ENCODE data around the gene SAAL1.
"Not testable (repeated sequence)": the region's sequence is repeated elsewhere in the genome, so short reads cannot be mapped to it uniquely, and the experiment has no call there.

Gene SAAL1, protein sequence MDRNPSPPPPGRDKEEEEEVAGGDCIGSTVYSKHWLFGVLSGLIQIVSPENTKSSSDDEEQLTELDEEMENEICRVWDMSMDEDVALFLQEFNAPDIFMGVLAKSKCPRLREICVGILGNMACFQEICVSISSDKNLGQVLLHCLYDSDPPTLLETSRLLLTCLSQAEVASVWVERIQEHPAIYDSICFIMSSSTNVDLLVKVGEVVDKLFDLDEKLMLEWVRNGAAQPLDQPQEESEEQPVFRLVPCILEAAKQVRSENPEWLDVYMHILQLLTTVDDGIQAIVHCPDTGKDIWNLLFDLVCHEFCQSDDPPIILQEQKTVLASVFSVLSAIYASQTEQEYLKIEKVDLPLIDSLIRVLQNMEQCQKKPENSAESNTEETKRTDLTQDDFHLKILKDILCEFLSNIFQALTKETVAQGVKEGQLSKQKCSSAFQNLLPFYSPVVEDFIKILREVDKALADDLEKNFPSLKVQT

DNA sequence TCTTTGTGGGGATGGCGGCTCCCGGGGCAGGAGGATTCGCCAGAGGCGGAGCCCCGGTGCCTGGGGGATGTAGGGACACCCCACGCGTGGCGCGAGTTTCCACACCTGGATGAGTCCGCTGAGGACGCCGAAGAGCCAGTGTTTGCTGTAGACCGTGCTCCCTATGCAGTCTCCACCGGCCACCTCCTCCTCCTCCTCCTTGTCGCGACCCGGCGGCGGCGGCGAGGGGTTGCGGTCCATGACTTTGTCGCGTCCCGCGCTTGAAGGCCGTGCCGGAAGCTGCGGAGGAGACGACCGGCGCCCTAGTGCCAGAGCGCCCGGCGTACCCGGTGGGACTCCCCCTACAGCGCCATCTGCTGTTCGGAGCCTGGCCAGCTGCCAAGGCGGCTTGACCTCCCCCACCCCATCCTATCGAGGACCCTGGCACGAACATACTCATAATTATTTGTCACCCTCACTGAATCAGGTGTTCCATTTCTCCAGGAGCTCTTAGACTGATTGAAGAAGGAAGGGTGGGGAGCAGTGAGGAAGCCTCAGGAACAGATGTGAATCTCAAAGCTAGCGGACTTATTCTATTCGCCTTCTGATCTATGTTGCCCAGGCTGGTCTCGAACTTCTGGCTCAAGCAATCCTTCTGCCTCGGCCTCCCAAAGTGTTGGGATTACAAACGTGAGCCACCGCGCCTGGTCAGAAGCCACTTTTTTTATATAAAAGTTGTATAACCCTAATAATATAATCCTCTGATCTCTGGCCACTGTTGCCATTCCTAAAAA, at the start of gene SAAL1:
Gene SAAL1 (minus strand): TSS at position 281 of the 773 bp plus-strand sequence. CDS start 41 bp downstream, at position 240.
- H3K36me3 ChIP-seq (ENCODE audit: insufficient read depth, low read depth, low read length), result peaks cover 34% of the 10 kb centered on the region
- peak within 1 kb of the TSS; percentile 93 for H3K4me3 ChIP-seq (ENCODE audit: low read length)
- peaks cover 8% of the 10 kb centered on the region for H3K27me3 ChIP-seq (ENCODE audit: insufficient read depth, low read length)
- H3K27ac ChIP-seq (ENCODE audit: low read length), result no peak within 1 kb of the TSS
- H3K4me1 ChIP-seq (ENCODE audit: insufficient read depth, low read length), result no peaks in the 10 kb centered on the region
- H3K9ac ChIP-seq (ENCODE audit: low read depth, low read length), result peak within 1 kb of the TSS; percentile 87; the same call in 1 of the 2 replicates
- no peaks in the 10 kb centered on the region for H3K9me3 ChIP-seq (ENCODE audit: insufficient read depth, low read depth, low read length)

DNA sequence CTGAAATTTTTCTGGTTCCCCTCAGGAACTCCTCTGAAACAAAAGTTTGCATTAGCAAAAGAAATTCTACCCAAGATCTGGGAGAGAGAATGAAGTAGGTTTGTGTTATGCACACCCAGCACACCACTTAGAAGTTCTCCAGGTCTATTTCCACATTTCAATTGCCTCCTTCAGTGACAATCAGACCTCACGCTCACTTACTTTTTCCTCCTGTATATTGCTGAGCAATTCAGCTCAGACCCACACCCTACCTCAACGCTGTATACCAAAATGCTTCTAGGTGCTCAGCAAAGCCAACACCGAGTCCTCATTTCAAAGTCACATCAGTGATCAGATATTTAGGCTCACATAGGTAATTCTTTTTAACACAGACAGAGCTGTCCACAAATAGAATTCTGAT, 45.7 kb upstream of the SAAL1 start:
- Histone ChIP-seq H3K27me3 (ENCODE audit: insufficient read depth, low read length) (no peaks in the 10 kb centered on the region), H3K9ac (ENCODE audit: low read depth, low read length) (no peak overlapping the region), H3K4me1 (ENCODE audit: insufficient read depth, low read length) (peaks cover 4% of the 10 kb centered on the region; the same call in 1 of the 2 replicates), H3K9me3 (ENCODE audit: insufficient read depth, low read depth, low read length) (no peaks in the 10 kb centered on the region), H3K36me3 (ENCODE audit: insufficient read depth, low read depth, low read length) (no peaks in the 10 kb centered on the region), H3K27ac (ENCODE audit: low read length) (no peak overlapping the region), H3K4me3 (ENCODE audit: low read length) (no peak overlapping the region)

DNA sequence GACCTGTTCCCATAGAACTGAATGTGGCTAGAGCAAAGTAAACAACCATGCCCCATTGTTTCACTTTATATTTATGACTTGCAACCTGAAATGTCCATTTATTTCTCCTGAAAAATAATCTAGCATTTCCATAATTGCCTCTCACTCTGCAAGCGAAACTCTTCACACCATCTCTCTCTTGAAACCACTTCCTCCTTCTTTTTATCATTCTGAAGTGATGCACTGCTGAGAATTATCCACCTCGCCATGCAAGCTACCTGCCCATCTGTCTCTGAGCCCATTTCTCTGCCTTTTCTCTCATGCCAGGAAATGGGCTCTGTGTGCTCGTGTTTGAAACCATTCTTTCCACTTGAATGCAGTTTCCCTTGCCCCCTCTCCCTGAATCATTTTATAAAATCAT, 40.0 kb upstream of the SAAL1 start:
- no peak overlapping the region for H3K4me3 ChIP-seq (ENCODE audit: low read length)
- H3K36me3 ChIP-seq (ENCODE audit: insufficient read depth, low read depth, low read length), result no peaks in the 10 kb centered on the region
- H3K4me1 ChIP-seq (ENCODE audit: insufficient read depth, low read length), result peaks cover under 1% of the 10 kb centered on the region; the same call in 1 of the 2 replicates
- no peak overlapping the region for H3K27ac ChIP-seq (ENCODE audit: low read length)
- H3K9ac ChIP-seq (ENCODE audit: low read depth, low read length), result no peak overlapping the region
- no peaks in the 10 kb centered on the region for H3K27me3 ChIP-seq (ENCODE audit: insufficient read depth, low read length)
- no peaks in the 10 kb centered on the region for H3K9me3 ChIP-seq (ENCODE audit: insufficient read depth, low read depth, low read length)

DNA sequence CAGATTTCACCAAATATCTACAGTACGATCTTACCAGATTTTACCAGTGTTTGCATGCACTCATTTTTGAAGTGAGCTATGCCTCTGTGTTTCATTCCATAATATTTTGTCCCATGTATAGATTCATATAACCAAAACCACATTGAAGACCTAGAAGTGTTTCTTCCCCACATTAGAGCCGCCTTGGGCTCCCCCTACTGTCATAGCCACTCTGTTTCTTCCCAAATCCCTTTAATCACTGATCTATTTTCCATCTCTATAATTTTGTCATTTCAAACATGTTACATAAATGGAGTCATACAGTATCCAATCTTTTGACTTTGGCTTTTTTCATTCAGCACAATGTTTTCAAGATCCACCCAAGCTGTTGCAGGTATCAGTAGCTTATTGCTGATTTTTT, 39.1 kb upstream of the SAAL1 start:
- no peaks in the 10 kb centered on the region for H3K4me1 ChIP-seq (ENCODE audit: insufficient read depth, low read length)
- H3K9ac ChIP-seq (ENCODE audit: low read depth, low read length), result no peak overlapping the region
- H3K36me3 ChIP-seq (ENCODE audit: insufficient read depth, low read depth, low read length), result no peaks in the 10 kb centered on the region
- no peaks in the 10 kb centered on the region for H3K27me3 ChIP-seq (ENCODE audit: insufficient read depth, low read length)
- H3K27ac ChIP-seq (ENCODE audit: low read length), result no peak overlapping the region
- H3K4me3 ChIP-seq (ENCODE audit: low read length), result no peak overlapping the region
- H3K9me3 ChIP-seq (ENCODE audit: insufficient read depth, low read depth, low read length), result no peaks in the 10 kb centered on the region

DNA sequence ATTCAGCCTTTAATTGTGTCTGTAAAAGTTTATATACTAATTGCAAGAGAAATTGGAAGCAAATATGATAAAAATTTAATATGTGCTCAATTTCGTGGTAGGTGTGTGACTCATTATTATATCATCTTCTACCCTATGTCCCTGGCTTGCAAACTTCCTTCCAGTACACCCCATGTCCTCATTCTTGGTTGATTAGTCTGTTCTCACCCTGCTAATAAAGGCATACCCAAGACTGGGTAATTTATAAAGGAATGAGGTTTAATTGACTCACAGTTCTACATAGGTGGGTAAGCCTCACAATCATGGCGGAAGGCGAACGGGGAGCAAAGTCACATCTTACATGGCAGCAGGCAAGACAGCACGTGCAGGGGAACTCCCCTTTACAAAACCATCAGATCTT, 38.4 kb upstream of the SAAL1 start:
- Histone ChIP-seq H3K27ac (ENCODE audit: low read length) (no peak overlapping the region), H3K4me1 (ENCODE audit: insufficient read depth, low read length) (no peaks in the 10 kb centered on the region), H3K27me3 (ENCODE audit: insufficient read depth, low read length) (no peaks in the 10 kb centered on the region), H3K4me3 (ENCODE audit: low read length) (no peak overlapping the region), H3K9ac (ENCODE audit: low read depth, low read length) (no peak overlapping the region), H3K36me3 (ENCODE audit: insufficient read depth, low read depth, low read length) (no peaks in the 10 kb centered on the region), H3K9me3 (ENCODE audit: insufficient read depth, low read depth, low read length) (no peaks in the 10 kb centered on the region)

DNA sequence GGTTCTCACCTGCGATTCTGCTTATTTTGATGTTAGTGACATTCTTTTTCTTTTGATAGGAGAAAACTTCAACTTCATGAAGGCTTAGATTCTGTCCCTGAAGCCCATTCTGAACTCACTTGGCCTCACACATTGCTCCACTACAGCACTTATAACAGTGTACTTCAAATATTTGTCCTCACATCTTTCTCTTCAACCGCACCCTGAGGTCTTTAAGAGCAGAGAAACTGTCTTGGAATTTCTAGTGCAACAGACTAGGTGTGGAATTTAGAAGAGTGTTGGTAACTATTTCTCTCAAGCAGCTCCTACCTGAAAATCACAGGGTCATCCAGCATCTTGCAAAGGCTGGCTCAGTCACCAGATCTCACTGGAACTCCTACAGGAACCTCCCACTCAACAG, 34.3 kb upstream of the SAAL1 start:
- Histone ChIP-seq H3K27me3 (ENCODE audit: insufficient read depth, low read length) (no peaks in the 10 kb centered on the region), H3K9me3 (ENCODE audit: insufficient read depth, low read depth, low read length) (no peaks in the 10 kb centered on the region), H3K4me1 (ENCODE audit: insufficient read depth, low read length) (no peaks in the 10 kb centered on the region), H3K36me3 (ENCODE audit: insufficient read depth, low read depth, low read length) (no peaks in the 10 kb centered on the region), H3K4me3 (ENCODE audit: low read length) (no peak overlapping the region), H3K27ac (ENCODE audit: low read length) (no peak overlapping the region), H3K9ac (ENCODE audit: low read depth, low read length) (no peak overlapping the region)

DNA sequence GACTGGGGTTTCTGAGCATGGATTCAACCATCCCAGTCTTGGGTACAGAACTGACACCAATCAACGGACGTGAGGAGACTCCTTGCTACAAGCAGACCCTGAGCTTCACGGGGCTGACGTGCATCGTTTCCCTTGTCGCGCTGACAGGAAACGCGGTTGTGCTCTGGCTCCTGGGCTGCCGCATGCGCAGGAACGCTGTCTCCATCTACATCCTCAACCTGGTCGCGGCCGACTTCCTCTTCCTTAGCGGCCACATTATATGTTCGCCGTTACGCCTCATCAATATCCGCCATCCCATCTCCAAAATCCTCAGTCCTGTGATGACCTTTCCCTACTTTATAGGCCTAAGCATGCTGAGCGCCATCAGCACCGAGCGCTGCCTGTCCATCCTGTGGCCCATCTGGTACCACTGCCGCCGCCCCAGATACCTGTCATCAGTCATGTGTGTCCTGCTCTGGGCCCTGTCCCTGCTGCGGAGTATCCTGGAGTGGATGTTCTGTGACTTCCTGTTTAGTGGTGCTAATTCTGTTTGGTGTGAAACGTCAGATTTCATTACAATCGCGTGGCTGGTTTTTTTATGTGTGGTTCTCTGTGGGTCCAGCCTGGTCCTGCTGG, 31.4 kb upstream of the SAAL1 start:
- Histone ChIP-seq H3K4me1 (ENCODE audit: insufficient read depth, low read length) (0 out of 2 replicates have a peak, but pooled peaks cover 5% of the 10 kb centered on the region), H3K4me3 (ENCODE audit: low read length) (no peak overlapping the region), H3K27me3 (ENCODE audit: insufficient read depth, low read length) (no peaks in the 10 kb centered on the region), H3K36me3 (ENCODE audit: insufficient read depth, low read depth, low read length) (no peaks in the 10 kb centered on the region), H3K9ac (ENCODE audit: low read depth, low read length) (no peak overlapping the region), H3K9me3 (ENCODE audit: insufficient read depth, low read depth, low read length) (no peaks in the 10 kb centered on the region), H3K27ac (ENCODE audit: low read length) (no peak overlapping the region)

DNA sequence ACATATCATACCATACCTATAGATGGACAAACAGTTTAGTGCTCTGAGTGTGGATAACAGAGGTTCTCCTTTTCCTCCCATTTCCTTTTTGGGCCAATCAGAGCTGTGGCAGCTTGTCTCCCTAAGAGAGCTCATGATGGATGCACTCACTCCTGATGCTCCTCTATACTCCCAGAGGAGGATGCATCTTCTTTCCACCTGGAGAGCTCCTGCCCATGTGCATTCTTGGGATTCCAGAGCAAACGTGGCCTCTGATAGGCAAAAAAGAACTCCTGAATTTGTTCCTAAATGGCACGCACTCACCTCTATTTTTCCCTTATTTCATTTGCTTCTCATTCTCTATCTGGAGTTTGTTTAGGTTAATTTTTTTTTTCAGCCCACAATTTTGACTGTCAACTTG, 29.4 kb upstream of the SAAL1 start:
- Histone ChIP-seq H3K9me3 (ENCODE audit: insufficient read depth, low read depth, low read length) (no peaks in the 10 kb centered on the region), H3K4me3 (ENCODE audit: low read length) (no peak overlapping the region), H3K4me1 (ENCODE audit: insufficient read depth, low read length) (0 out of 2 replicates have a peak, but pooled peaks cover 5% of the 10 kb centered on the region), H3K36me3 (ENCODE audit: insufficient read depth, low read depth, low read length) (no peaks in the 10 kb centered on the region), H3K27ac (ENCODE audit: low read length) (no peak overlapping the region), H3K9ac (ENCODE audit: low read depth, low read length) (no peak overlapping the region), H3K27me3 (ENCODE audit: insufficient read depth, low read length) (no peaks in the 10 kb centered on the region)

DNA sequence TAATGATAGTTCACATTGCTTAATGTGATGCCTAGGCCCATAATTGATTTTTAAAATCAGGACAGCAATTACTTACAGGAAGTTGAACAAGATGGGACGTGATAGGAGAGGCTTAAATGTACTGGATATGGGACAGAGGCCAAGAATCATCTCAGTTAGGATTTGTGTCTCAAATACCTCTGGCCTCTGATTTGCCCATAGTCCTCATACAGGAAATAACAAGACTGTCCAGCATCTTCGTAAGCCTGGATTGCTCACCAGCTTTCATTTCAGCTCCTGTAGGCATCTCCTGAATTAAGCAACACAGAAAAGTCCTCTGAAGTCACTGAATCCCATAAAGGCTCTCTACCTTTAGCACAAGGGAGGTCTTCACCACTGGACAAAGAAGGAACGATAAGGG, 26.5 kb upstream of the SAAL1 start, which contains the start of gene MRGPRX3:
Gene MRGPRX3 (plus strand): TSS at position 231 of the 400 bp plus-strand sequence. CDS start 4,632 bp downstream, outside the sequence.
- no peak within 1 kb of the TSS for H3K27ac ChIP-seq (ENCODE audit: low read length)
- H3K9ac ChIP-seq (ENCODE audit: low read depth, low read length), result no peak within 1 kb of the TSS
- H3K27me3 ChIP-seq (ENCODE audit: insufficient read depth, low read length), result no peaks in the 10 kb centered on the region
- peaks cover 14% of the 10 kb centered on the region; the same call in 1 of the 2 replicates for H3K9me3 ChIP-seq (ENCODE audit: insufficient read depth, low read depth, low read length)
- H3K4me1 ChIP-seq (ENCODE audit: insufficient read depth, low read length), result 0 out of 2 replicates have a peak, but pooled peaks cover 5% of the 10 kb centered on the region
- H3K4me3 ChIP-seq (ENCODE audit: low read length), result no peak within 1 kb of the TSS
- H3K36me3 ChIP-seq (ENCODE audit: insufficient read depth, low read depth, low read length), result no peaks in the 10 kb centered on the region

DNA sequence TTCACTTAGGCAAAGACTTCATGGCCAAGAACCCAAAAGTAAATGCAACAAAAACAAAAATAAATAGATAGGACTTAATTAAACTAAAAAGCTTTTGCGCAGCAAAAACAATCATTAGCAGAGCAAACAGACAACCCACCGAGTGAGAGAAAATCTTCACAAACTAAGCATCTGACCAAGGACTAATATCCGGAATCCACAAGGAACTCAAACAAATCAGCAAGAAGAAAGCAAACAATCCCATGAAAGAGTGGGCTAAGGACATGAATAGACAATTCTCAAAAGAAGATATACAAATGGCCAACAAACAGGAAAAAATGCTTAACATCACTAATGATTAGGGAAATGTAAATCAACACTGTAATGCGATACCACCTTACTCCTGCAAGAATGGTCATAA, 25.2 kb upstream of the SAAL1 start:
- not testable (repeated sequence) for H3K4me1 ChIP-seq (ENCODE audit: insufficient read depth, low read length); H3K4me3 ChIP-seq (ENCODE audit: low read length); H3K36me3 ChIP-seq (ENCODE audit: insufficient read depth, low read depth, low read length); H3K27me3 ChIP-seq (ENCODE audit: insufficient read depth, low read length); H3K27ac ChIP-seq (ENCODE audit: low read length); H3K9ac ChIP-seq (ENCODE audit: low read depth, low read length)
- H3K9me3 ChIP-seq (ENCODE audit: insufficient read depth, low read depth, low read length), result peaks cover 14% of the 10 kb centered on the region; the same call in 1 of the 2 replicates

DNA sequence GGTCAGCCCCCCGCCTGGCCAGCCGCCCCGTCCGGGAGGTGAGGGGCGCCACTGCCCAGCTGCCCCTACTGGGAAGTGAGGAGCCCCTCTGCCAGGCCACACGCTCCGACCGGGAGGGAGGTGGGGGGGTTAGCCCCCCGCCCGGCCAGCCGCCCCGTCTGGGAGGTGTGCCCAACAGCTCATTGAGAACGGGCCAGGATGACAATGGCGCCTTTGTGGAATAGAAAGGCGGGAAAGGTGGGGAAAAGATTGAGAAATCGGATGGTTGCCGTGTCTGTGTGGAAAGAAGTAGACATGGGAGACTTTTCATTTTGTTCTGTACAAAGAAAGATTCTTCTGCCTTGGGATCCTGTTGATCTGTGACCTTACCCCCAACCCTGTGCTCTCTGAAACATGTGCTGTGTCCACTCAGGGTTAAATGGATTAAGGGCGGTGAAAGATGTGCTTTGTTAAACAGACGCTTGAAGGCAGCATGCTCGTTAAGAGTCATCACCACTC, 15.5 kb upstream of the SAAL1 start:
- H3K9ac ChIP-seq (ENCODE audit: low read depth, low read length); H3K4me1 ChIP-seq (ENCODE audit: insufficient read depth, low read length); H3K9me3 ChIP-seq (ENCODE audit: insufficient read depth, low read depth, low read length); H3K27ac ChIP-seq (ENCODE audit: low read length); H3K4me3 ChIP-seq (ENCODE audit: low read length); H3K36me3 ChIP-seq (ENCODE audit: insufficient read depth, low read depth, low read length); H3K27me3 ChIP-seq (ENCODE audit: insufficient read depth, low read length): not testable (repeated sequence)

Data from iPS-20b (cell line).